H1 (cell line): ENCODE measurements around the gene SLC32A1. TPM values are rescaled to one million over a fixed set of nuclear protein-coding genes. Genes with fewer than 3 reads are reported as not detected.

ENCODE experiments used
- BACH1 ChIP-seq: IDR thresholded peaks from 2 replicates; pipeline ENCODE4 v1.6.1; 2012; ENCODE audit warnings: low read length, improper control_type of control experiment
- CHD1 ChIP-seq: IDR thresholded peaks from 2 replicates; pipeline ENCODE4 v1.6.1; 2012; ENCODE audit warnings: low read depth, low read length, improper control_type of control experiment
- RAD21 ChIP-seq, 2 experiments: IDR thresholded peaks in 1 of 2; conservative IDR thresholded peaks in 1 of 2; 2 replicates each; pipeline ENCODE4 v1.6.1; 2011; ENCODE audit warnings: low read depth in 2 of 2, low read length in 2 of 2, improper control_type of control experiment in 1 of 2, inconsistent platforms in 1 of 2, mild to moderate bottlenecking in 1 of 2, moderate library complexity in 1 of 2
- RXRA ChIP-seq: IDR thresholded peaks from 2 replicates; pipeline ENCODE4 v1.6.1; 2011; ENCODE audit warnings: low read depth, mild to moderate bottlenecking, low read length, moderate library complexity; ENCODE audit not compliant: insufficient read depth
- SP2 ChIP-seq: IDR thresholded peaks from 2 replicates; pipeline ENCODE4 v1.6.1; 2012; ENCODE audit warnings: mild to moderate bottlenecking, low read length, inconsistent platforms
- SP4 ChIP-seq: IDR thresholded peaks from 2 replicates; pipeline ENCODE4 v1.6.1; 2012; ENCODE audit warnings: low read length, inconsistent platforms
- polyA plus RNA-seq, 7 experiments: library from polyadenylated mRNA; depleted of rRNA in 3 of 7; stranded (reverse) in 5 of 7; unstranded in 2 of 7; fragments of >200 nt in 5 of 7; fragments of 200-250 nt in 2 of 7; gene quantifications; 1 replicate in 5 of 7; 2 replicates in 1 of 7; 4 replicates in 1 of 7; pipeline versions ENCODE4 v1.2.1 to v1.2.3, GENCODE V29; 2011 to 2013; ENCODE audit warnings: missing spikeins in 2 of 7, mixed read lengths in 2 of 7
- total RNA-seq: library from RNA; stranded (reverse); fragmentation: NEBNext Ultra II Directional; extraction: Animal tissue kit (Norgen Biotek cat#: 25700); gene quantifications from 2 replicates; pipeline ENCODE4 v1.2.1, GENCODE V29; 2021
- TF ChIP-seq, protein P1 (sequence below): fragments of 300-600 bp; sonication (generic); IDR thresholded peaks from 2 replicates; pipeline ENCODE4 v1.7.1; 2012; ENCODE audit warnings: low read length, moderate library complexity, mild to moderate bottlenecking, inconsistent platforms; ENCODE audit not compliant: insufficient replicate concordance
- TF ChIP-seq, protein P2 (sequence below), 3 experiments: IDR thresholded peaks; 1 replicate in 2 of 3; 2 replicates in 1 of 3; pipeline versions ENCODE4 v1.5.1 to v1.6.1; 2011; ENCODE audit warnings: low read length in 3 of 3, mild to moderate bottlenecking in 3 of 3, inconsistent platforms in 2 of 3, low read depth in 1 of 3, moderate library complexity in 1 of 3; ENCODE audit not compliant: insufficient read depth in 1 of 3; ENCODE audit errors: control extremely low read depth in 1 of 3
- TF ChIP-seq, protein P3 (sequence below): IDR thresholded peaks from 2 replicates; pipeline ENCODE4 v1.6.1; 2012; ENCODE audit warnings: inconsistent platforms

SLC32A1 gene
- total and polyA plus RNA-seq, 2 of the 8 experiments (the other 6 are each of a cell fraction or from before 2014, with no cell fraction given), result 0.09 to 0.15 TPM

DNA sequence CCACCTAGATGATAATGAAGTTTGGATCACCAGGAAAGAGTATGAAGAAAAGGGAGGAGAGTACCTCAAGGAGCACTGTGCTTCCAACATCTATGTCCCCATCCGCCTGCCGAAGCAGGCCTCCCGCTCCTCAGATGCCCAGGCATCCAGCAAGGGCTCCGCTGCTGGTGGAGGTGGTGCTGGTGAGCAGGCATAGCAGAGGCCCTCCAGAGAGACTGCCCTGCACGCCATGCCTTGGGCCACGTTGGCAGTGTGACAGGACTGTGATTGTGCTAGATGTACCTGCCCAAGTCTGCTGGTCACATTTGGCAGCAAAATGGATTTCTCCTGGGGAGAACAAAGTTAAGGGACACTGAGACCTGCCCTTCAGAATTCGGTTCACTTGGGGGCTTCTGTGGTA lies 47.3 kb downstream of the SLC32A1 start (continued):
- TF ChIP-seq, protein P1, sequence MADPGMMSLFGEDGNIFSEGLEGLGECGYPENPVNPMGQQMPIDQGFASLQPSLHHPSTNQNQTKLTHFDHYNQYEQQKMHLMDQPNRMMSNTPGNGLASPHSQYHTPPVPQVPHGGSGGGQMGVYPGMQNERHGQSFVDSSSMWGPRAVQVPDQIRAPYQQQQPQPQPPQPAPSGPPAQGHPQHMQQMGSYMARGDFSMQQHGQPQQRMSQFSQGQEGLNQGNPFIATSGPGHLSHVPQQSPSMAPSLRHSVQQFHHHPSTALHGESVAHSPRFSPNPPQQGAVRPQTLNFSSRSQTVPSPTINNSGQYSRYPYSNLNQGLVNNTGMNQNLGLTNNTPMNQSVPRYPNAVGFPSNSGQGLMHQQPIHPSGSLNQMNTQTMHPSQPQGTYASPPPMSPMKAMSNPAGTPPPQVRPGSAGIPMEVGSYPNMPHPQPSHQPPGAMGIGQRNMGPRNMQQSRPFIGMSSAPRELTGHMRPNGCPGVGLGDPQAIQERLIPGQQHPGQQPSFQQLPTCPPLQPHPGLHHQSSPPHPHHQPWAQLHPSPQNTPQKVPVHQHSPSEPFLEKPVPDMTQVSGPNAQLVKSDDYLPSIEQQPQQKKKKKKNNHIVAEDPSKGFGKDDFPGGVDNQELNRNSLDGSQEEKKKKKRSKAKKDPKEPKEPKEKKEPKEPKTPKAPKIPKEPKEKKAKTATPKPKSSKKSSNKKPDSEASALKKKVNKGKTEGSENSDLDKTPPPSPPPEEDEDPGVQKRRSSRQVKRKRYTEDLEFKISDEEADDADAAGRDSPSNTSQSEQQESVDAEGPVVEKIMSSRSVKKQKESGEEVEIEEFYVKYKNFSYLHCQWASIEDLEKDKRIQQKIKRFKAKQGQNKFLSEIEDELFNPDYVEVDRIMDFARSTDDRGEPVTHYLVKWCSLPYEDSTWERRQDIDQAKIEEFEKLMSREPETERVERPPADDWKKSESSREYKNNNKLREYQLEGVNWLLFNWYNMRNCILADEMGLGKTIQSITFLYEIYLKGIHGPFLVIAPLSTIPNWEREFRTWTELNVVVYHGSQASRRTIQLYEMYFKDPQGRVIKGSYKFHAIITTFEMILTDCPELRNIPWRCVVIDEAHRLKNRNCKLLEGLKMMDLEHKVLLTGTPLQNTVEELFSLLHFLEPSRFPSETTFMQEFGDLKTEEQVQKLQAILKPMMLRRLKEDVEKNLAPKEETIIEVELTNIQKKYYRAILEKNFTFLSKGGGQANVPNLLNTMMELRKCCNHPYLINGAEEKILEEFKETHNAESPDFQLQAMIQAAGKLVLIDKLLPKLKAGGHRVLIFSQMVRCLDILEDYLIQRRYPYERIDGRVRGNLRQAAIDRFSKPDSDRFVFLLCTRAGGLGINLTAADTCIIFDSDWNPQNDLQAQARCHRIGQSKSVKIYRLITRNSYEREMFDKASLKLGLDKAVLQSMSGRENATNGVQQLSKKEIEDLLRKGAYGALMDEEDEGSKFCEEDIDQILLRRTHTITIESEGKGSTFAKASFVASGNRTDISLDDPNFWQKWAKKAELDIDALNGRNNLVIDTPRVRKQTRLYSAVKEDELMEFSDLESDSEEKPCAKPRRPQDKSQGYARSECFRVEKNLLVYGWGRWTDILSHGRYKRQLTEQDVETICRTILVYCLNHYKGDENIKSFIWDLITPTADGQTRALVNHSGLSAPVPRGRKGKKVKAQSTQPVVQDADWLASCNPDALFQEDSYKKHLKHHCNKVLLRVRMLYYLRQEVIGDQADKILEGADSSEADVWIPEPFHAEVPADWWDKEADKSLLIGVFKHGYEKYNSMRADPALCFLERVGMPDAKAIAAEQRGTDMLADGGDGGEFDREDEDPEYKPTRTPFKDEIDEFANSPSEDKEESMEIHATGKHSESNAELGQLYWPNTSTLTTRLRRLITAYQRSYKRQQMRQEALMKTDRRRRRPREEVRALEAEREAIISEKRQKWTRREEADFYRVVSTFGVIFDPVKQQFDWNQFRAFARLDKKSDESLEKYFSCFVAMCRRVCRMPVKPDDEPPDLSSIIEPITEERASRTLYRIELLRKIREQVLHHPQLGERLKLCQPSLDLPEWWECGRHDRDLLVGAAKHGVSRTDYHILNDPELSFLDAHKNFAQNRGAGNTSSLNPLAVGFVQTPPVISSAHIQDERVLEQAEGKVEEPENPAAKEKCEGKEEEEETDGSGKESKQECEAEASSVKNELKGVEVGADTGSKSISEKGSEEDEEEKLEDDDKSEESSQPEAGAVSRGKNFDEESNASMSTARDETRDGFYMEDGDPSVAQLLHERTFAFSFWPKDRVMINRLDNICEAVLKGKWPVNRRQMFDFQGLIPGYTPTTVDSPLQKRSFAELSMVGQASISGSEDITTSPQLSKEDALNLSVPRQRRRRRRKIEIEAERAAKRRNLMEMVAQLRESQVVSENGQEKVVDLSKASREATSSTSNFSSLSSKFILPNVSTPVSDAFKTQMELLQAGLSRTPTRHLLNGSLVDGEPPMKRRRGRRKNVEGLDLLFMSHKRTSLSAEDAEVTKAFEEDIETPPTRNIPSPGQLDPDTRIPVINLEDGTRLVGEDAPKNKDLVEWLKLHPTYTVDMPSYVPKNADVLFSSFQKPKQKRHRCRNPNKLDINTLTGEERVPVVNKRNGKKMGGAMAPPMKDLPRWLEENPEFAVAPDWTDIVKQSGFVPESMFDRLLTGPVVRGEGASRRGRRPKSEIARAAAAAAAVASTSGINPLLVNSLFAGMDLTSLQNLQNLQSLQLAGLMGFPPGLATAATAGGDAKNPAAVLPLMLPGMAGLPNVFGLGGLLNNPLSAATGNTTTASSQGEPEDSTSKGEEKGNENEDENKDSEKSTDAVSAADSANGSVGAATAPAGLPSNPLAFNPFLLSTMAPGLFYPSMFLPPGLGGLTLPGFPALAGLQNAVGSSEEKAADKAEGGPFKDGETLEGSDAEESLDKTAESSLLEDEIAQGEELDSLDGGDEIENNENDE, result no peak
- no peak for TF ChIP-seq RAD21 (IDR thresholded peaks at IDR 0.05 in 1 of 2, conservative IDR thresholded peaks at IDR 0.05 in 1 of 2; ENCODE audit: low read depth in 2 of 2, low read length in 2 of 2)
- TF ChIP-seq, protein P2, sequence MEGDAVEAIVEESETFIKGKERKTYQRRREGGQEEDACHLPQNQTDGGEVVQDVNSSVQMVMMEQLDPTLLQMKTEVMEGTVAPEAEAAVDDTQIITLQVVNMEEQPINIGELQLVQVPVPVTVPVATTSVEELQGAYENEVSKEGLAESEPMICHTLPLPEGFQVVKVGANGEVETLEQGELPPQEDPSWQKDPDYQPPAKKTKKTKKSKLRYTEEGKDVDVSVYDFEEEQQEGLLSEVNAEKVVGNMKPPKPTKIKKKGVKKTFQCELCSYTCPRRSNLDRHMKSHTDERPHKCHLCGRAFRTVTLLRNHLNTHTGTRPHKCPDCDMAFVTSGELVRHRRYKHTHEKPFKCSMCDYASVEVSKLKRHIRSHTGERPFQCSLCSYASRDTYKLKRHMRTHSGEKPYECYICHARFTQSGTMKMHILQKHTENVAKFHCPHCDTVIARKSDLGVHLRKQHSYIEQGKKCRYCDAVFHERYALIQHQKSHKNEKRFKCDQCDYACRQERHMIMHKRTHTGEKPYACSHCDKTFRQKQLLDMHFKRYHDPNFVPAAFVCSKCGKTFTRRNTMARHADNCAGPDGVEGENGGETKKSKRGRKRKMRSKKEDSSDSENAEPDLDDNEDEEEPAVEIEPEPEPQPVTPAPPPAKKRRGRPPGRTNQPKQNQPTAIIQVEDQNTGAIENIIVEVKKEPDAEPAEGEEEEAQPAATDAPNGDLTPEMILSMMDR (IDR thresholded peaks at IDR 0.05; ENCODE audit: control extremely low read depth in 1 of 3, insufficient read depth in 1 of 3, low read depth in 1 of 3, low read length in 3 of 3), result no peak
- TF ChIP-seq RXRA, result no peak
- no peak for TF ChIP-seq SP4
- TF ChIP-seq BACH1, result no peak
- no peak for TF ChIP-seq CHD1
- TF ChIP-seq, protein P3, sequence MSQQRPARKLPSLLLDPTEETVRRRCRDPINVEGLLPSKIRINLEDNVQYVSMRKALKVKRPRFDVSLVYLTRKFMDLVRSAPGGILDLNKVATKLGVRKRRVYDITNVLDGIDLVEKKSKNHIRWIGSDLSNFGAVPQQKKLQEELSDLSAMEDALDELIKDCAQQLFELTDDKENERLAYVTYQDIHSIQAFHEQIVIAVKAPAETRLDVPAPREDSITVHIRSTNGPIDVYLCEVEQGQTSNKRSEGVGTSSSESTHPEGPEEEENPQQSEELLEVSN, result no peak
- no peak for TF ChIP-seq SP2
